Ramos (cell line): ENCODE measurements around the gene CYP1A2.

Source experiments
- in situ Hi-C: fragments of 300-500 bp; cut with MboI; formaldehyde crosslinking; loops from one replicate; pipeline ENCODE4 v1.14.3; 2022; ENCODE audit warnings: low sequenced_read_pairs; ENCODE audit not compliant: unreplicated experiment

CYP1A2 gene

GRCh38 chr15:74773731-74774252 is 25.1 kb downstream of the CYP1A2 start:
- in situ Hi-C loops = no loop called here

GRCh38 chr15:74775132-74775562 is 26.5 kb downstream of the CYP1A2 start:
- in situ Hi-C loops = loop anchor here (25.0 kb wide), 1 partner anchor 562 kb away; the partner anchor contains the start of genes COMMD4 and NEIL1

GRCh38 chr15:74775894-74776293 is 27.2 kb downstream of the CYP1A2 start:
- in situ Hi-C loops = loop anchor here (25.0 kb wide), 1 partner anchor 561 kb away; the partner anchor contains the start of genes COMMD4 and NEIL1

GRCh38 chr15:74776821-74777768 is 28.4 kb downstream of the CYP1A2 start:
- in situ Hi-C loops = loop anchor here (25.0 kb wide), 1 partner anchor 560 kb away; the partner anchor contains the start of genes COMMD4 and NEIL1

GRCh38 chr15:74777769-74778598 is 29.3 kb downstream of the CYP1A2 start:
- in situ Hi-C loops = loop anchor here (25.0 kb wide), 1 partner anchor 559 kb away; the partner anchor contains the start of genes COMMD4 and NEIL1

- in situ Hi-C loops = loop anchor here (25.0 kb wide), 1 partner anchor 559 kb away; the partner anchor contains the start of genes COMMD4 and NEIL1
Measured at GRCh38 chr15:74778599-74778970, 29.9 kb downstream of the CYP1A2 start.

GRCh38 chr15:74779162-74779648 is 30.6 kb downstream of the CYP1A2 start:
- in situ Hi-C loops = loop anchor here (25.0 kb wide), 1 partner anchor 558 kb away; the partner anchor contains the start of genes COMMD4 and NEIL1

- in situ Hi-C loops = loop anchor here (25.0 kb wide), 1 partner anchor 557 kb away; the partner anchor contains the start of genes COMMD4 and NEIL1
Measured at GRCh38 chr15:74780523-74781430, 32.1 kb downstream of the CYP1A2 start.

- in situ Hi-C loops = loop anchor here (25.0 kb wide), 1 partner anchor 556 kb away; the partner anchor contains the start of genes COMMD4 and NEIL1
Measured at GRCh38 chr15:74781431-74782258, 33.0 kb downstream of the CYP1A2 start, which contains the start of gene CSK. CSK (plus strand) TSS chr15:74782080; CDS start chr15:74798298, 16,218 bp downstream.

- in situ Hi-C loops = loop anchor here (25.0 kb wide), 1 partner anchor 555 kb away; the partner anchor contains the start of genes COMMD4 and NEIL1
Measured at GRCh38 chr15:74782259-74783071, 33.8 kb downstream of the CYP1A2 start.

- in situ Hi-C loops = loop anchor here (25.0 kb wide), 1 partner anchor 554 kb away; the partner anchor contains the start of genes COMMD4 and NEIL1
Measured at GRCh38 chr15:74783072-74783807, 34.6 kb downstream of the CYP1A2 start.

- in situ Hi-C loops = loop anchor here (25.0 kb wide), 1 partner anchor 554 kb away; the partner anchor contains the start of genes COMMD4 and NEIL1
Measured at GRCh38 chr15:74783808-74784175, 35.1 kb downstream of the CYP1A2 start.

GRCh38 chr15:74784426-74785193 is 36.0 kb downstream of the CYP1A2 start:
- in situ Hi-C loops = loop anchor here (25.0 kb wide), 1 partner anchor 553 kb away; the partner anchor contains the start of genes COMMD4 and NEIL1

- in situ Hi-C loops = loop anchor here (25.0 kb wide), 1 partner anchor 552 kb away; the partner anchor contains the start of genes COMMD4 and NEIL1
Measured at GRCh38 chr15:74785194-74786032, 36.8 kb downstream of the CYP1A2 start.
